ENCODE measurements around the gene ZNF664. TPM values are rescaled to one million over a fixed set of nuclear protein-coding genes. Genes with fewer than 3 reads are reported as not detected.

ZNF664 gene
- total RNA-seq, 6 experiments from 2014 or later = 37.3 to 46.5 (median 43.2) TPM

GRCh38 chr12:123939716-123940626, 33.0 kb upstream of the ZNF664 start:
- no peak overlapping the region for H3K27ac ChIP-seq
- TF ChIP-seq POLR2A (IDR thresholded peaks at IDR 0.05) (no peak), CTCF (IDR thresholded peaks at IDR 0.05) (no peak)
- ATAC-seq (no peak), DNase-seq (no peak)
- H3K27me3 ChIP-seq = no peaks in the 10 kb centered on the region
- 100% methylated on average over 2 of the region's 16 CpGs for WGBS (ENCODE audit: insufficient coverage, low coverage, low lambda C conversion rate, missing lambda C conversion rate)
- intact Hi-C loops (cut with DNase I) = loop anchor here in 1 of 2 donors (10.0 kb wide), 1 partner anchor 365 kb away; no protein-coding TSS in a partner anchor
- no peaks in the 10 kb centered on the region for H3K9me3 ChIP-seq
- no peaks in the 10 kb centered on the region for H3K36me3 ChIP-seq
- H3K4me3 ChIP-seq = no peak overlapping the region
- H3K4me1 ChIP-seq = no peaks in the 10 kb centered on the region

GRCh38 chr12:123940627-123940966, 32.4 kb upstream of the ZNF664 start:
- no peak overlapping the region for H3K4me3 ChIP-seq
- H3K9me3 ChIP-seq = no peaks in the 10 kb centered on the region
- no peaks in the 10 kb centered on the region for H3K36me3 ChIP-seq
- H3K27ac ChIP-seq = no peak overlapping the region
- TF ChIP-seq CTCF (IDR thresholded peaks at IDR 0.05) (no peak), POLR2A (IDR thresholded peaks at IDR 0.05) (no peak)
- WGBS (ENCODE audit: insufficient coverage, low coverage, low lambda C conversion rate, missing lambda C conversion rate) = 100% methylated on average over 3 of the region's 9 CpGs
- no peaks in the 10 kb centered on the region for H3K4me1 ChIP-seq
- H3K27me3 ChIP-seq = no peaks in the 10 kb centered on the region
- DNase-seq (no peak), ATAC-seq (no peak)
- intact Hi-C loops (cut with DNase I) = no loop called here

GRCh38 chr12:123941000-123941399, 32.0 kb upstream of the ZNF664 start:
- WGBS (ENCODE audit: insufficient coverage, low coverage, low lambda C conversion rate, missing lambda C conversion rate) = 98% methylated on average over 7 of the region's 9 CpGs

GRCh38 chr12:123941624-123942237, 31.3 kb upstream of the ZNF664 start:
- TF ChIP-seq CTCF (IDR thresholded peaks at IDR 0.05) (no peak), POLR2A (IDR thresholded peaks at IDR 0.05) (no peak)
- WGBS (ENCODE audit: insufficient coverage, low coverage, low lambda C conversion rate, missing lambda C conversion rate) = 78% methylated on average over 12 of the region's 13 CpGs
- H3K4me3 ChIP-seq = no peak overlapping the region
- H3K9me3 ChIP-seq = no peaks in the 10 kb centered on the region
- no peak for DNase-seq
- H3K36me3 ChIP-seq = no peaks in the 10 kb centered on the region
- H3K27me3 ChIP-seq = no peaks in the 10 kb centered on the region
- H3K27ac ChIP-seq = no peak overlapping the region
- H3K4me1 ChIP-seq = no peaks in the 10 kb centered on the region
- intact Hi-C loops (cut with DNase I) = no loop called here
- ATAC-seq = no peak

More at GRCh38 chr12:123941000-123941399, 32.0 kb upstream of the ZNF664 start:
- intact Hi-C loops (cut with DNase I) = no loop called here
- DNase-seq (no peak), ATAC-seq (no peak)
- H3K27me3 ChIP-seq = no peaks in the 10 kb centered on the region
- no peak overlapping the region for H3K27ac ChIP-seq
- H3K9me3 ChIP-seq = no peaks in the 10 kb centered on the region
- no peaks in the 10 kb centered on the region for H3K4me1 ChIP-seq
- no peaks in the 10 kb centered on the region for H3K36me3 ChIP-seq
- no peak for TF ChIP-seq POLR2A (IDR thresholded peaks at IDR 0.05)
- no peak for TF ChIP-seq CTCF (IDR thresholded peaks at IDR 0.05)
- no peak overlapping the region for H3K4me3 ChIP-seq
